H9 (cell line): ENCODE data around the gene SCLY. TPM values are rescaled to one million over a fixed set of nuclear protein-coding genes. Genes with fewer than 3 reads are reported as not detected.

Experiments used
- DNase-seq: peaks from one replicate; pipeline ENCODE4 v3.0.0-alpha.2; 2017
- H2AFZ ChIP-seq: one replicate; pipeline ENCODE4 v1.6.1; 2013; ENCODE audit warnings: mild to moderate bottlenecking, low read length, control low read depth, moderate library complexity
- H2AK5ac ChIP-seq: 2 replicates; pipeline ENCODE4 v1.6.1; 2013; ENCODE audit warnings: low read length, control low read depth, mixed read lengths; ENCODE audit not compliant: insufficient read length
- H2BK120ac ChIP-seq: one replicate; pipeline ENCODE4 v1.6.1; 2013; ENCODE audit warnings: low read depth, mild to moderate bottlenecking, low read length, control low read depth, inconsistent platforms; ENCODE audit not compliant: poor library complexity, severe bottlenecking
- H2BK12ac ChIP-seq: 2 replicates; pipeline ENCODE4 v1.6.1; 2013; ENCODE audit warnings: low read length, control low read depth, mixed read lengths, low read depth; ENCODE audit not compliant: insufficient read length
- H2BK15ac ChIP-seq: 2 replicates; pipeline ENCODE4 v1.6.1; 2013; ENCODE audit warnings: low read depth, low read length, control low read depth
- H2BK20ac ChIP-seq: one replicate; pipeline ENCODE4 v1.6.1; 2013; ENCODE audit warnings: low read depth, mild to moderate bottlenecking, low read length, control low read depth, inconsistent platforms; ENCODE audit not compliant: poor library complexity, severe bottlenecking
- H2BK5ac ChIP-seq: 2 replicates; pipeline ENCODE4 v1.6.1; 2013; ENCODE audit warnings: low read length, control low read depth, mixed read lengths; ENCODE audit not compliant: insufficient read length
- H3K14ac ChIP-seq: 2 replicates; pipeline ENCODE4 v1.6.1; 2013; ENCODE audit warnings: low read length, control low read depth; ENCODE audit not compliant: insufficient read depth
- H3K18ac ChIP-seq: 2 replicates; pipeline ENCODE4 v1.6.1; 2013; ENCODE audit warnings: low read depth, mild to moderate bottlenecking, mixed read lengths, low read length, control low read depth; ENCODE audit not compliant: insufficient read length
- H3K23ac ChIP-seq: 2 replicates; pipeline ENCODE4 v1.6.1; 2013; ENCODE audit warnings: low read length, control low read depth, mixed read lengths, low read depth; ENCODE audit not compliant: insufficient read length
- H3K23me2 ChIP-seq: 2 replicates; pipeline ENCODE4 v1.6.1; 2013; ENCODE audit warnings: low read depth, mild to moderate bottlenecking, mixed read lengths, low read length, control low read depth; ENCODE audit not compliant: insufficient read length, poor library complexity, severe bottlenecking
- H3K27ac ChIP-seq: 2 replicates; pipeline ENCODE4 v1.5.1; 2013; ENCODE audit warnings: low read length, control low read depth, mixed read lengths, low read depth; ENCODE audit not compliant: insufficient read length
- H3K27me3 ChIP-seq: 2 replicates; pipeline ENCODE4 v1.6.1; 2013; ENCODE audit warnings: low read length, control low read depth, inconsistent platforms; ENCODE audit not compliant: insufficient read depth
- H3K4ac ChIP-seq: 2 replicates; pipeline ENCODE4 v1.6.1; 2013; ENCODE audit warnings: low read depth, mild to moderate bottlenecking, control low read depth, inconsistent platforms, low read length, moderate library complexity
- H3K4me1 ChIP-seq: 2 replicates; pipeline ENCODE4 v1.6.1; 2013; ENCODE audit warnings: low read length, control low read depth, inconsistent platforms; ENCODE audit not compliant: insufficient read depth
- H3K4me2 ChIP-seq: 2 replicates; pipeline ENCODE4 v1.6.1; 2013; ENCODE audit warnings: low read length, control low read depth, mixed read lengths; ENCODE audit not compliant: insufficient read length, insufficient read depth
- H3K56ac ChIP-seq: 2 replicates; pipeline ENCODE4 v1.6.1; 2013; ENCODE audit warnings: low read depth, mild to moderate bottlenecking, mixed read lengths, low read length, control low read depth; ENCODE audit not compliant: insufficient read length
- H3K79me1 ChIP-seq: 2 replicates; pipeline ENCODE4 v1.6.1; 2013; ENCODE audit warnings: low read depth, mild to moderate bottlenecking, moderate library complexity, low read length, control low read depth, inconsistent platforms; ENCODE audit not compliant: insufficient read depth, poor library complexity, severe bottlenecking
- H3K79me2 ChIP-seq: 2 replicates; pipeline ENCODE4 v1.6.1; 2013; ENCODE audit warnings: low read length, control low read depth, inconsistent platforms; ENCODE audit not compliant: insufficient read depth
- H3K9ac ChIP-seq: 2 replicates; pipeline ENCODE4 v1.6.1; 2013; ENCODE audit warnings: low read length, control low read depth, mixed read lengths; ENCODE audit not compliant: insufficient read length; ENCODE audit errors: extremely low read depth
- H3K9me3 ChIP-seq: one replicate; pipeline ENCODE4 v1.6.1; 2013; ENCODE audit warnings: low read depth, low read length, inconsistent platforms; ENCODE audit not compliant: control insufficient read depth
- H3T11ph ChIP-seq: one replicate; pipeline ENCODE4 v1.6.1; 2013; ENCODE audit warnings: mild to moderate bottlenecking, low read length, control low read depth, inconsistent platforms
- H4K20me1 ChIP-seq: one replicate; pipeline ENCODE4 v1.6.1; 2013; ENCODE audit not compliant: control insufficient read depth, insufficient read length, insufficient read depth
- H4K5ac ChIP-seq: 2 replicates; pipeline ENCODE4 v1.6.1; 2013; ENCODE audit warnings: low read depth, mild to moderate bottlenecking, mixed read lengths, low read length, control low read depth; ENCODE audit not compliant: insufficient read length
- H4K8ac ChIP-seq: replicated peaks from 2 replicates; pipeline ENCODE4 v1.6.1; 2013; ENCODE audit warnings: low read length, control low read depth, mixed read lengths, low read depth; ENCODE audit not compliant: insufficient read length
- H4K91ac ChIP-seq: 2 replicates; pipeline ENCODE4 v1.6.1; 2013; ENCODE audit warnings: low read depth, mild to moderate bottlenecking, moderate library complexity, mixed read lengths, low read length, control low read depth; ENCODE audit not compliant: insufficient read length
- H3K27ac Mint-ChIP-seq, 3 experiments: 2 replicates in 2 of 3; 3 replicates in 1 of 3; pipeline ENCODE4 v1.8.0; 2020 to 2021; ENCODE audit warnings: mixed read lengths in 3 of 3, mild to moderate bottlenecking in 1 of 3, moderate library complexity in 1 of 3
- H3K27me3 Mint-ChIP-seq: 2 replicates; pipeline ENCODE4 v1.8.0; 2021; ENCODE audit warnings: low read depth, mild to moderate bottlenecking, moderate library complexity, mixed read lengths
- H3K36me3 Mint-ChIP-seq, 3 experiments: 2 replicates in 2 of 3; 3 replicates in 1 of 3; pipeline ENCODE4 v1.8.0; 2020 to 2021; ENCODE audit warnings: low read depth in 3 of 3, mixed read lengths in 3 of 3; ENCODE audit not compliant: insufficient read depth in 1 of 3
- H3K4me1 Mint-ChIP-seq, 2 experiments: 2 replicates each; pipeline ENCODE4 v1.8.0; 2020; ENCODE audit warnings: mixed read lengths in 2 of 2
- H3K4me3 Mint-ChIP-seq, 2 experiments: 2 replicates in 1 of 2; 3 replicates in 1 of 2; pipeline ENCODE4 v1.8.0; 2020 to 2021; ENCODE audit warnings: mild to moderate bottlenecking in 2 of 2, mixed read lengths in 2 of 2, moderate library complexity in 1 of 2
- H3K9me3 Mint-ChIP-seq, 2 experiments: 2 replicates in 1 of 2; 3 replicates in 1 of 2; pipeline ENCODE4 v1.8.0; 2020; ENCODE audit warnings: mild to moderate bottlenecking in 2 of 2, mixed read lengths in 2 of 2, moderate library complexity in 1 of 2
- CTCF ChIP-seq: fragments of 200-600 bp; sonication (generic); conservative IDR thresholded peaks from 3 replicates; pipeline ENCODE4 v1.8.0; 2021; ENCODE audit warnings: antibody characterized with exemption, mild to moderate bottlenecking
- WGBS: extraction: QIAGEN DNeasy Blood & Tissue Kit; methylation state at CpG from one replicate; pipeline ENCODE4 v1.1.7; 2013; ENCODE audit warnings: missing lambda C conversion rate, low lambda C conversion rate, mixed read lengths; ENCODE audit not compliant: insufficient read length; ENCODE audit errors: extremely low coverage; 5-methylcytosine and 5-hydroxymethylcytosine counted together
- total RNA-seq: library from RNA; stranded (reverse); gene quantifications from 2 replicates; pipeline ENCODE4 v1.2.1, GENCODE V29; 2021

The SCLY gene
- total RNA-seq, 1 experiment from 2014 or later = 55.3 TPM

- no peak overlapping the region for H2AFZ ChIP-seq
- no peak overlapping the region for H3K56ac ChIP-seq
- no CpG with 5 or more reads among the region's 10 CpGs for WGBS
- H3K27ac Mint-ChIP-seq = no peak overlapping the region
- H3K4me1 ChIP-seq = no peaks in the 10 kb centered on the region
- H4K5ac ChIP-seq = no peak overlapping the region
- H2BK15ac ChIP-seq = no peak overlapping the region
- no peak overlapping the region for H3T11ph ChIP-seq
- H2BK12ac ChIP-seq = no peak overlapping the region
- H3K27me3 ChIP-seq = no peaks in the 10 kb centered on the region
- no peak overlapping the region for H3K9ac ChIP-seq
- no peaks in the 10 kb centered on the region for H3K9me3 Mint-ChIP-seq
- no peaks in the 10 kb centered on the region for H3K27me3 Mint-ChIP-seq
- H2BK5ac ChIP-seq = no peak overlapping the region
- no peak overlapping the region for H3K14ac ChIP-seq
- H2BK20ac ChIP-seq = no peak overlapping the region
- no peak overlapping the region for H3K4me3 Mint-ChIP-seq
- no peak overlapping the region for H3K4ac ChIP-seq
- no peaks in the 10 kb centered on the region for H3K23me2 ChIP-seq
- H3K27ac ChIP-seq = no peak overlapping the region
- no peaks in the 10 kb centered on the region for H4K20me1 ChIP-seq
- no peak overlapping the region for H4K8ac ChIP-seq
- no peak overlapping the region for H2AK5ac ChIP-seq
- peaks cover 69 to 88% (median 83%) of the 10 kb centered on the region in 3 experiments; a peak in 6 of 7 replicates for H3K36me3 Mint-ChIP-seq
- H3K79me1 ChIP-seq = peaks cover 3% of the 10 kb centered on the region
- no peaks in the 10 kb centered on the region for H3K9me3 ChIP-seq
- no peak overlapping the region for H3K23ac ChIP-seq
- DNase-seq = no peak
- H4K91ac ChIP-seq = no peak overlapping the region
- TF ChIP-seq CTCF = no peak
- H3K4me2 ChIP-seq = no peak overlapping the region
- H3K4me1 Mint-ChIP-seq = no peaks in the 10 kb centered on the region
- H3K18ac ChIP-seq = no peak overlapping the region
- H3K79me2 ChIP-seq = peaks cover 1% of the 10 kb centered on the region; the same call in 1 of the 2 replicates
- no peak overlapping the region for H2BK120ac ChIP-seq
Measured at GRCh38 chr2:238069021-238069709, 8.4 kb downstream of the SCLY start.
